ENCODE results near the gene DQX1. TPM values are rescaled to one million over a fixed set of nuclear protein-coding genes. Genes with fewer than 3 reads are reported as not detected.

Gene DQX1
- total RNA-seq, 1 donor from 2014 or later, result 0.65 TPM

DNA sequence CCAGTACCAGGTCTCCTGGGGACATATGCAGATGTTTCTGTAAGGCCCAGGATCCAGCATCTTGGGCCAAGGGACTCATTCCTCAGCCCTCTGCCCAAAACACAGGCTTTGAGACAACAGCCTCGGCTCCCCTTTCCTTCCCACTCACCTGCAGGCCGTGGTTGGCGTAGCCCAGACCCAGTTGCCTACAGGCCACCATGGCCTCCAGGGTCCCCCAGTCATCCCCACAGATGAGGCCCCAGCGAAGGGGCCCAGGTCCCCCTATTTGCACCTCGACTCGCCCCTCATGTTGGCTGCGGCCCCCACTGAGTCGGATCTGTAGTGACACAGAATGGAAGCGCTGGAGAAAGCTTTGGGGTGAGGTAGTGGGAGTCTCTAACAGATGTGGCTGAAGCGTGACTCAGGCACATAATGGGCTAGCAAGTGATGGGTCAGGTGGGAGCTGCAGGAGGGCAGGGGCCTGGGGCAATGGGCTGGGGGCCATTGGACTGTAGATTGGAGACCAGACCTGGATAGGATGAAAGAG, 9.5 kb upstream of the DQX1 start:
- Mint-ChIP-seq H3K27ac (no peak overlapping the region), H3K27me3 (ENCODE audit: insufficient read depth) (peaks cover 7% of the 10 kb centered on the region), H3K36me3 (ENCODE audit: low read depth) (peaks cover 23% of the 10 kb centered on the region), H3K4me1 (ENCODE audit: low read depth) (peaks cover 39% of the 10 kb centered on the region), H3K9me3 (no peaks in the 10 kb centered on the region), H3K4me3 (no peak overlapping the region)
- intact Hi-C loops (cut with micrococcal nuclease), result no loop called here
- DNase-seq (ENCODE audit: low spot score), result no peak

DNA sequence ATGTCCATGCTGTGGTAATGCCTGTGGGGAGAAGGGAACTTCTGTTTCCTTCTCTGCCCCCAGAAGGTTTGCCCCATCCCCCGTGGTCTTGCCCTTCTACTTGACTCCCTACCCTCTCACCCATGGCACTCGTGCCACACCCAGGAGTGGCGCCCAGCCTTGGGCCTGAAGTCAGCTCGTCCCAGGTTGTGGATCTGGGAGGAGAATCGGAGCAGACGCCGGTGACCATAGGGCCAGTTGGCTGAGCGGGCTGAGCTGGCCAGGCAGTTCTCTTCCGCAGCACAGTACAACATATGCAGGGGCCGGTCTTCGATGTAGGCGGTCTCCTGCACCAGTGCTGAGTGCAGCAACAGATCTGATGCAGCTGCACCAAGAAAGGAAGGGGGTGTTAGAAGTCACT, 8.4 kb upstream of the DQX1 start:
- no peak overlapping the region for H3K4me3 Mint-ChIP-seq
- H3K27me3 Mint-ChIP-seq (ENCODE audit: insufficient read depth), result peaks cover 7% of the 10 kb centered on the region
- intact Hi-C loops (cut with micrococcal nuclease), result no loop called here
- H3K27ac Mint-ChIP-seq, result no peak overlapping the region
- H3K4me1 Mint-ChIP-seq (ENCODE audit: low read depth), result peaks cover 37% of the 10 kb centered on the region
- H3K9me3 Mint-ChIP-seq, result no peaks in the 10 kb centered on the region
- no peak for DNase-seq (ENCODE audit: low spot score)
- H3K36me3 Mint-ChIP-seq (ENCODE audit: low read depth), result peaks cover 23% of the 10 kb centered on the region

DNA sequence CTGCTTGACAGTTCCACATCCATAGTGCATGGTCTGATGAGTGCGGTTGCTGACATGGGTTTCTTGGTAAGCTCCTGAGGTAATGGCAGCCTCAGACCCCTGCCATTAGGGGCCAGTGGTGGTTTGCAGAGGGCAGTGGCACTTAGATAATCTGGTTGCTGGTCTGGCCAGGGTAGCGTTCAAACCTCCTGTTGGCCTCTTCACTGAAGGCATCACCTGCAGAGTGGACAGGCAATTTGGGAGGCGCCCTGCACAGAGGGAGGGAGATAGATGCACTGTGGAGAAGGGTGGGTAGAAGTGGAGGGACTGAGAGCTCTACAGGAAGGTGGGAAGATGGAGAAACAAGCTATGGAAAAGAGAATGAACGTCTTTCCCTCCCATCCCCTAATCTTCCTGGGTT, 7.4 kb upstream of the DQX1 start:
- H3K4me1 Mint-ChIP-seq (ENCODE audit: low read depth), result peaks cover 30% of the 10 kb centered on the region
- peaks cover 29% of the 10 kb centered on the region for H3K36me3 Mint-ChIP-seq (ENCODE audit: low read depth)
- H3K27me3 Mint-ChIP-seq (ENCODE audit: insufficient read depth), result peaks cover 3% of the 10 kb centered on the region
- intact Hi-C loops (cut with micrococcal nuclease), result no loop called here
- DNase-seq (ENCODE audit: low spot score), result no peak
- no peak overlapping the region for H3K4me3 Mint-ChIP-seq
- no peaks in the 10 kb centered on the region for H3K9me3 Mint-ChIP-seq
- H3K27ac Mint-ChIP-seq, result no peak overlapping the region

DNA sequence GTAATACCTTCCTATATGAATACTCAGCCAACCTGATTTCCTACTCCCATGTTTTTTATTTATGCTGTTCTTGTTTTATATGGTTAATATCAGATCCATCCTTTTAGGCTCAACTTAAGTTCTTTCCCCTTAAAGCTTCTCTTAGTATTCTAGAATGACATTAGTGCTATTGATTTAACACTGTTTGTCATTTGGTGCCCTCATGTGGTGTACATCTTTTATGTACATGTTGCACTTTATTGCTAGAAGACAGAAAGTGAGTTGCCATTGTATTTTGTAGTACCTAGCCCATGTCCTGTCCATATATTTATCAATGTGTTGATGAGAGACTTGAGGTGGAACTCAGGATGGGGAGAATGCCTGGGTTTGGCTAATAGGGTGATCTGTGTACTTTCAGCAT, 6.2 kb upstream of the DQX1 start:
- H3K27me3 Mint-ChIP-seq (ENCODE audit: insufficient read depth), result no peaks in the 10 kb centered on the region
- H3K4me1 Mint-ChIP-seq (ENCODE audit: low read depth), result peaks cover 37% of the 10 kb centered on the region
- H3K36me3 Mint-ChIP-seq (ENCODE audit: low read depth), result peaks cover 40% of the 10 kb centered on the region
- intact Hi-C loops (cut with micrococcal nuclease), result loop anchor here (1.0 kb wide), 1 partner anchor 282 kb away; no protein-coding TSS in a partner anchor
- peak overlapping the region; percentile 63 for H3K27ac Mint-ChIP-seq
- H3K4me3 Mint-ChIP-seq, result peak overlapping the region; percentile 99
- H3K9me3 Mint-ChIP-seq, result no peaks in the 10 kb centered on the region
- no peak for DNase-seq (ENCODE audit: low spot score)

DNA sequence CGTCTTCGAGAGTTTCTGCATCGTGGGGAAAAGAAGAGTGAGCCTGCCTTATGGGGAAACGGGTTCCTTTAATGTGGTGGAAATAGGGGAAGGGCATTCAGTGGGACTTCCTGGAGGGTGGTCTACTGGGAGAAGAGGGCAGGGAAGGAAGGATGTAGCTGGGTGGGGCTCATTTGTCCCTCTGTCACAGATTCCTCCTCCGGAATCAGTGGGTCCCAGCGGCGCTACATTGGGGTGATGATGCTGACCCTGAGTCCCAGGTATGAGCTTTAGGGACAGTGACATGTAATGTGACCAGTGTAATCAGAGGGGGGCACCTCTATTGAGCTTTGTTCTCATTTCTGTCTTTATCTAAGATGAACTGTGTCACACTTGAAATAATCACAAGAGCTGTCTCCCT, 5.6 kb upstream of the DQX1 start:
- no peaks in the 10 kb centered on the region for H3K27me3 Mint-ChIP-seq (ENCODE audit: insufficient read depth)
- peak overlapping the region; percentile 95 for H3K27ac Mint-ChIP-seq
- H3K36me3 Mint-ChIP-seq (ENCODE audit: low read depth), result peaks cover 46% of the 10 kb centered on the region
- peaks cover 43% of the 10 kb centered on the region for H3K4me1 Mint-ChIP-seq (ENCODE audit: low read depth)
- peak overlapping the region; percentile 99 for H3K4me3 Mint-ChIP-seq
- intact Hi-C loops (cut with micrococcal nuclease), result loop anchor here (1.0 to 2.0 kb wide), 3 partner anchors 17 to 281 kb away; no protein-coding TSS in a partner anchor
- DNase-seq (ENCODE audit: low spot score), result no peak
- no peaks in the 10 kb centered on the region for H3K9me3 Mint-ChIP-seq

DNA sequence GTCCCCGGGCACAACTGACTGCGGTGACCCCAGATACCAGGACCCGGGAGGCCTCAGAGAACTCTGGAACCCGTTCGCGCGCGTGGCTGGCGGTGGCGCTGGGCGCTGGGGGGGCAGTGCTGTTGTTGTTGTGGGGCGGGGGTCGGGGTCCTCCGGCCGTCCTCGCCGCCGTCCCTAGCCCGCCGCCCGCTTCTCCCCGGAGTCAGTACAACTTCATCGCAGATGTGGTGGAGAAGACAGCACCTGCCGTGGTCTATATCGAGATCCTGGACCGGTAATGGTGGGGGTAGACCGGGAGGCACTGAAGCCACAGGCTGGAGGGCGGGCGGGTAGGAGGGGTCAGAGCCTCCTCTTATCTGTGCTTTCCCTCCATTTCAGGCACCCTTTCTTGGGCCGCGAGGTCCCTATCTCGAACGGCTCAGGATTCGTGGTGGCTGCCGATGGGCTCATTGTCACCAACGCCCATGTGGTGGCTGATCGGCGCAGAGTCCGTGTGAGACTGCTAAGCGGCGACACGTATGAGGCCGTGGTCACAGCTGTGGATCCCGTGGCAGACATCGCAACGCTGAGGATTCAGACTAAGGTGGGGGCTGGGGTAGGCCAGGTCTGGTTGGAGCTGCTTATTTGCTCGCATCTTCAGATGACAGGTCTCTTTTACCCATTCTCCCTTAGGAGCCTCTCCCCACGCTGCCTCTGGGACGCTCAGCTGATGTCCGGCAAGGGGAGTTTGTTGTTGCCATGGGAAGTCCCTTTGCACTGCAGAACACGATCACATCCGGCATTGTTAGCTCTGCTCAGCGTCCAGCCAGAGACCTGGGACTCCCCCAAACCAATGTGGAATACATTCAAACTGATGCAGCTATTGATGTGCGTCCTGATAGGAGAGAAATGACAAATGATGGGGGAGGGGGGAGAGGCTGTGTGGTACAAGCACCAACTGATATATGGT, 4.5 kb upstream of the DQX1 start:
- H3K4me3 Mint-ChIP-seq, result peak overlapping the region; percentile 99
- DNase-seq (ENCODE audit: low spot score), result peak; percentile 42
- no peaks in the 10 kb centered on the region for H3K9me3 Mint-ChIP-seq
- H3K27ac Mint-ChIP-seq, result peak overlapping the region; percentile 95
- no peaks in the 10 kb centered on the region for H3K27me3 Mint-ChIP-seq (ENCODE audit: insufficient read depth)
- H3K4me1 Mint-ChIP-seq (ENCODE audit: low read depth), result peaks cover 49% of the 10 kb centered on the region
- intact Hi-C loops (cut with micrococcal nuclease), result loop anchor here (1.0 to 2.0 kb wide), 3 partner anchors 18 to 196 kb away; partner anchors contain the start of gene DOK1
- peaks cover 56% of the 10 kb centered on the region for H3K36me3 Mint-ChIP-seq (ENCODE audit: low read depth)

DNA sequence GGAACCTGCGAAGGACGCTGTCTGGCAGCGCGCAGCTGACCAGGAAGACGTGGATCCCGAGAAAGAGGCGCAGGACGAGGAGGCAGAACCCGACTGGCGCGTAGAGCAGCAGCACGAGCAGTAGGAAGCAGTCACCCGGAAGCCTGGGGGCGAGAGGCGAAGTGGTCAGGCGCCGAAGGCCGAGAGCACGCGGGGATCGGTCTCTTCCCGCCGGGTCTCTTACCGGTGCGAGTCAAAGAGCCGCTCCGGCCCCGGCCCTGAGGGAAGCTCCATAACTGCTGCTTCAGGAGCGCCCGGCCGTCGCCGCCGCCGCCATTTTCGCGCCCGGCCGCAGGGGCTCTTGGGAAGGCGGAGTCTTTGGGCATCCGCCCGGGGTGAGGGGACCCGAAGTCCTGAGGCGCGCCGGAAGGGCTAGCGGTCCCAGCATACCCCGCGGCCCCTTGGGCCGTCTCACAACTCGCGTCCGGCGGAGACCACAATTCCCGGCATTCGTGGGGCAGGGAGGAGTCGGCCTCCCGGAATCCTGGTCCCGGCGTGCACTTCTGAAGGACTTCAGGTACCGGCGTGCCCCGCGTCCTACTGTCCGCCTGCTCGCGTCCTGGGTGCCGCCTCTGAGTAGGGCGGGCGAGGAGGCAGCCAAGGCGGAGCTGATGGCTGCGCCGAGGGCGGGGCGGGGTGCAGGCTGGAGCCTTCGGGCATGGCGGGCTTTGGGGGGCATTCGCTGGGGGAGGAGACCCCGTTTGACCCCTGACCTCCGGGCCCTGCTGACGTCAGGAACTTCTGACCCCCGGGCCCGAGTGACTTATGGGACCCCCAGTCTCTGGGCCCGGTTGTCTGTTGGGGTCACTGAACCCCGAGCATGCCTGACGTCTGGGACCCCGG, 3.6 kb upstream of the DQX1 start, which contains the start of the genes AUP1 and HTRA2:
AUP1 (minus strand) TSS at position 350 of the 882 bp plus-strand sequence; CDS start at position 273, 77 bp downstream.
HTRA2 (plus strand) TSS at position 577 of the 882 bp plus-strand sequence; CDS start at position 651, 74 bp downstream.
- Mint-ChIP-seq H3K27ac (peak within 1 kb of the TSS; percentile 95), H3K27me3 (ENCODE audit: insufficient read depth) (no peaks in the 10 kb centered on the region), H3K4me3 (peak within 1 kb of the TSS; percentile 99), H3K9me3 (no peaks in the 10 kb centered on the region), H3K4me1 (ENCODE audit: low read depth) (peaks cover 49% of the 10 kb centered on the region), H3K36me3 (ENCODE audit: low read depth) (peaks cover 60% of the 10 kb centered on the region)
- intact Hi-C loops (cut with micrococcal nuclease), result loop anchor here (1.0 to 2.0 kb wide), 16 partner anchors 13 to 792 kb away; partner anchors contain the start of genes C2orf81, DOK1, MRPL53 and PCGF1
- DNase-seq (ENCODE audit: low spot score), result peak; percentile 90

DNA sequence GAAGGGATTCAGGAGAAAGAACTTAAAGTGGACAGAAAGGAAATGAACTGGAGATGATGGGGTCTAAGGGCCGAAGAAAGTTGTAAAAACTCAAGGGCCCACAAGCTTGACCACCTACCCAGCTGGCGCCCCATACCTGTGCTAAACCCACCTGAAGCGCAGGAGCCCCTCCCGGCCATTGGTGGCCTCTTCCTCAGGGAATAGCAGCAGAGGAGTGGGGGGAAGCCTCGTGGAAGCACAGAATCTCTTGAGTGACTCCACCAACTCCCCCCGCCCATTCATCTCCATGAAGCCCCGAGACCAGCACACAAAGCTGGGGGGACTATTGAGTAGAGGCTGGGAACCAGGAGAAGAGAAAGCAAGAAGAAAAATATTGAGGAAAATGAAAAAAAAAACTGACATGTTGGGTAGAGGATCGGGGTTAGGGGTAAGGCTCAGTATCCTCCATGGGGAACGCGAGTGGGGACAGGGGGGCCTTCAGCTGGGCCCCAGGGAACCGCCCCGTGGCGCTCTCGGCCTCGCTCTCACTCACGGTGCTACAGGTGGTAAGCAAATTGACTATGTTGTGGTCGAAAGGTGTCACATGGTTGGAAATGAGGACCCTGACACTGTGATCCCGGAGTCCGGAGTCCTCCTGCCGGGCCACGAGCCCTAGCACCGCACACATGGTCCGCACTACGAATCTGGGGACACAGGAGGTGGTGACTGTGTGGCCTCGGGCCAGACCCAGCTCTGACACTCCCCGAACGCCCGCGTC, 2.7 kb upstream of the DQX1 start:
- H3K4me1 Mint-ChIP-seq (ENCODE audit: low read depth), result peaks cover 49% of the 10 kb centered on the region
- H3K36me3 Mint-ChIP-seq (ENCODE audit: low read depth), result peaks cover 57% of the 10 kb centered on the region
- no peak for DNase-seq (ENCODE audit: low spot score)
- H3K27me3 Mint-ChIP-seq (ENCODE audit: insufficient read depth), result no peaks in the 10 kb centered on the region
- H3K9me3 Mint-ChIP-seq, result no peaks in the 10 kb centered on the region
- peak overlapping the region; percentile 95 for H3K27ac Mint-ChIP-seq
- H3K4me3 Mint-ChIP-seq, result peak overlapping the region; percentile 99
- intact Hi-C loops (cut with micrococcal nuclease), result loop anchor here (1.0 to 2.0 kb wide), 14 partner anchors 12 to 791 kb away; partner anchors contain the start of genes C2orf81, MRPL53, PCGF1 and POLE4

DNA sequence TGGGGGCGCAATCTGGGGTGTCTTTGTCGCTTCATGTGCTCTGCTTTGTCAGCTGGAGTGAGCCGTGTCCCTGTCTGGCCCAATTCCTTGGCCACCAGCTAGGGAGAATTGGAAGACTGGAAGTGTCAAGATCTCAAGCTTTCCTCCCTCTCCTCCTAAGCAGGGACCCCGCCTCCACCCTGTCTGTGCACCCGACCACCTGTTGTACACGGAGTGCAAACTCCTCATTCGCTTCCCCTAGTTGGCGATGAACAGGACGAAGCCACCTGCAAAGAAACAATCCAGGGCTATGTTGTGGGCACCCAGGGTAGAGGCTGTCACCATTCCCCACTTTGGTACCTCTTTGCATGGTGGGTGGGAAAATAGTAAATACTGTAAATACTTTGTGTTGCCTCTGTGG, 1.7 kb upstream of the DQX1 start:
- Mint-ChIP-seq H3K36me3 (ENCODE audit: low read depth) (peaks cover 53% of the 10 kb centered on the region), H3K4me1 (ENCODE audit: low read depth) (peaks cover 54% of the 10 kb centered on the region), H3K27ac (peak overlapping the region; percentile 88), H3K4me3 (peak overlapping the region; percentile 99), H3K9me3 (no peaks in the 10 kb centered on the region), H3K27me3 (ENCODE audit: insufficient read depth) (no peaks in the 10 kb centered on the region)
- intact Hi-C loops (cut with micrococcal nuclease), result loop anchor here (2.0 kb wide), 1 partner anchor 431 kb away; the partner anchor contains the start of gene POLE4
- DNase-seq (ENCODE audit: low spot score), result no peak

DNA sequence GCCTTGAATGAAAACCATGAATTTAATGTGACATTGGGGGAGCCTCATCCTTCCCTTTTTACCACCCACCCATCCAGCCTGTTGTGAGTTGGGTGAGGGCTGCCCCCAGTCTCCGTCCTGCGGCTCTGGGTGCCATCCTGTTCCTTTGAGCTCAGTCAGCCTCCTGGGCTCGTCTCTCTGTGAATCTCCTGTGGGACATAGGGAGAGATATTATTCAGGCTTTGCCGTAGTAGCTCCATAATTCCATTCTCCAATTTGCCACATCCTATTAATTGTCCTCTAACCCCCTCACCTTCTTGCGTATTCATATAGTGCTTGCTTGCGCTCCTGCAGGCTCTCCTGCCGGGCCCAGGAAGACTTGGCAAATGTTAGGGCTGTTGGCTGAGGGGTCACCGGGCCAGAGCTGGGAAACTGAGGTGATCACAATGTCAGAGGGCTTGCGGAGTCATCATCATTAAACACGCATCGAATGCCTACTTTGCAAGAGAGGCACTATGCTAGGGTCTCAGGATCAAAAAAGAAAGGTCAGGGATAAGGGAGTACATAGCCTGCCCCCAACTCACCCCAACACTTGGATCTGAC, 709 bp upstream of the DQX1 start:
- intact Hi-C loops (cut with micrococcal nuclease), result no loop called here
- no peak for DNase-seq (ENCODE audit: low spot score)
- peak overlapping the region; percentile 99 for H3K4me3 Mint-ChIP-seq
- no peak overlapping the region for H3K27ac Mint-ChIP-seq
- peaks cover 52% of the 10 kb centered on the region for H3K4me1 Mint-ChIP-seq (ENCODE audit: low read depth)
- H3K36me3 Mint-ChIP-seq (ENCODE audit: low read depth), result peaks cover 44% of the 10 kb centered on the region
- H3K27me3 Mint-ChIP-seq (ENCODE audit: insufficient read depth), result no peaks in the 10 kb centered on the region
- no peaks in the 10 kb centered on the region for H3K9me3 Mint-ChIP-seq

DNA sequence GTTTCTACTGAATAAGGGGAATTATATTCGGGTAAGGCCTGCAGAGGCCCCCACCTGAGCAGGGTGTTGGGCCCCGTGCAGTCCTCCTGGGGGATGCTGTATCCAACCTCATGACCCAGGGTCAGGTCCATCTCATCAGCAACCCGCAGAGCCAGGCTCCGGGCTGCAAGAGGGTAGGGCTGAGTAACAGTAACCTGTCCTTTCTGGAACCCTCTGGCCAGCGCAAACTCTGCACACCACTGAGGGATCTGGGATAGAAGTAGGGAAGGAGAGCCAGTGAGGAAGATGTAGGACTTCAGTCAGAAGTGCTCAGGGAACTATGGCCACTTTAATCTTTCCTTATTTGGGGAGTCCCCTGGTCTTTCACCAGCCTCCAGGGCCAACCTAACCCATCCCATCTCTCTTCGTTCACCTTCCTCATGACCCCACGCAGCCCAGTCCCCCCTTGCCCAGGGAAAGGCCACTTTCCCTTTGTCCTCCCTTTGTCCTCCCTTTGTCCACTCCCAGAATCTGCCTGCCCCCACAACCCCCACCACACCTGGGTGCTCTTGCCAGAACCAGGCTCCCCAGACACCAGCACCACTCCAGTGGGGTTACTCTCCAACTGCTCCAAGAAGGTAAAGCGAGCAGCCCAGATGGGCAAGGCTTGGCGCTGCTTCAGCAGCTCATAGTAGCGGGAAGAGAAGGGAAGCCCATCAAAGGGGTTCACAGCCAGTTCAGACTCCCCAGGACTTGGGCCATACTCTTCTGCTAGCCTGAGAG, 895 bp downstream of the DQX1 start:
- intact Hi-C loops (cut with micrococcal nuclease), result no loop called here
- peaks cover 37% of the 10 kb centered on the region for H3K36me3 Mint-ChIP-seq (ENCODE audit: low read depth)
- H3K27ac Mint-ChIP-seq, result no peak overlapping the region
- H3K4me1 Mint-ChIP-seq (ENCODE audit: low read depth), result peaks cover 39% of the 10 kb centered on the region
- no peak for DNase-seq (ENCODE audit: low spot score)
- H3K4me3 Mint-ChIP-seq, result no peak overlapping the region
- peaks cover 7% of the 10 kb centered on the region for H3K27me3 Mint-ChIP-seq (ENCODE audit: insufficient read depth)
- H3K9me3 Mint-ChIP-seq, result no peaks in the 10 kb centered on the region

All from activated T-helper 1 cell treated with anti-CD3 and anti-CD28 coated beads, Interleukin-12 subunit alpha, Interleukin-12 subunit beta, Interleukin-2, Interleukin-4 antibody, amounts not matched to agents 30 ng/mL and 10 ng/mL and 1 ng/mL, durations not matched to agents 14 hours and 24 hours and 36 hours (primary cell).